Neural cell (in vitro differentiated cells): Measurements from ENCODE around the gene NAGK. TPM values are rescaled to one million over a fixed set of nuclear protein-coding genes. Genes with fewer than 3 reads are reported as not detected.

Experiments
- H2AFZ ChIP-seq: fragments of 200-600, 300-800 bp; sonication (generic), shearing (Covaris generic); 2 replicates; pipeline ENCODE4 v1.6.0; 2014; ENCODE audit warnings: low read depth, mild to moderate bottlenecking, antibody characterized with exemption, low read length, moderate library complexity
- H3F3A ChIP-seq: fragments of 200-600 bp; shearing (Covaris generic); 2 replicates; pipeline ENCODE4 v1.6.1; 2016; ENCODE audit warnings: mild to moderate bottlenecking, moderate library complexity, mixed read lengths, antibody characterized with exemption, low read length; ENCODE audit not compliant: insufficient read depth, poor library complexity, severe bottlenecking
- H3K27ac ChIP-seq: fragments of 200-600, 300-800 bp; sonication (generic), shearing (Covaris generic); 2 replicates; pipeline ENCODE4 v1.5.1; 2014; ENCODE audit warnings: mild to moderate bottlenecking, low read length, moderate library complexity
- H3K27me3 ChIP-seq: fragments of 300-800, 200-600 bp; sonication (generic), shearing (Covaris generic); 2 replicates; pipeline ENCODE4 v1.6.0; 2014; ENCODE audit warnings: mild to moderate bottlenecking, low read depth, low read length, moderate library complexity; ENCODE audit not compliant: insufficient read depth
- H3K36me3 ChIP-seq: fragments of 300-800, 200-600 bp; sonication (generic), shearing (Covaris generic); 2 replicates; pipeline ENCODE4 v1.5.1; 2014; ENCODE audit warnings: mild to moderate bottlenecking, antibody characterized with exemption, low read length, moderate library complexity; ENCODE audit not compliant: insufficient read depth
- H3K4me2 ChIP-seq: fragments of 300-800, 200-600 bp; sonication (generic), shearing (Covaris generic); 2 replicates; pipeline ENCODE4 v1.6.0; 2014; ENCODE audit warnings: mild to moderate bottlenecking, low read length
- H3K4me3 ChIP-seq: fragments of 300-800, 200-600 bp; sonication (generic), shearing (Covaris generic); 2 replicates; pipeline ENCODE4 v1.5.1; 2014; ENCODE audit warnings: mild to moderate bottlenecking, low read length, moderate library complexity
- H3K79me2 ChIP-seq: fragments of 200-600 bp; shearing (Covaris generic); replicated peaks from 2 replicates; pipeline ENCODE4 v1.6.0; 2014; ENCODE audit warnings: mild to moderate bottlenecking, low read length, moderate library complexity; ENCODE audit not compliant: insufficient read depth
- H3K9ac ChIP-seq: fragments of 300-800, 200-600 bp; sonication (generic), shearing (Covaris generic); 2 replicates; pipeline ENCODE4 v1.6.1; 2016; ENCODE audit warnings: mild to moderate bottlenecking, low read length, mixed read lengths
- H3K9me2 ChIP-seq: fragments of 200-600 bp; shearing (Covaris generic); 2 replicates; pipeline ENCODE4 v1.6.1; 2016; ENCODE audit warnings: mild to moderate bottlenecking, low read length, mixed read lengths; ENCODE audit not compliant: insufficient read depth
- H3K9me3 ChIP-seq: fragments of 200-600, 300-800 bp; sonication (generic), shearing (Covaris generic); 2 replicates; pipeline ENCODE4 v1.6.1; 2016; ENCODE audit warnings: mild to moderate bottlenecking, mixed run types, low read length, moderate library complexity, mixed read lengths
- H4K20me1 ChIP-seq: fragments of 200-600 bp; shearing (Covaris generic); 2 replicates; pipeline ENCODE4 v1.6.1; 2016; ENCODE audit warnings: mild to moderate bottlenecking, mixed run types; ENCODE audit not compliant: insufficient read depth
- CTCF ChIP-seq: fragments of 450-650 bp; IDR thresholded peaks from 2 replicates; pipeline ENCODE4 v1.5.1; 2014; ENCODE audit warnings: antibody characterized with exemption, mild to moderate bottlenecking, moderate library complexity; ENCODE audit not compliant: poor library complexity, severe bottlenecking
- EP300 ChIP-seq: fragments of 450-650 bp; conservative IDR thresholded peaks from 2 replicates; pipeline ENCODE4 v1.6.1; 2014; ENCODE audit warnings: antibody characterized with exemption, mild to moderate bottlenecking, moderate library complexity; ENCODE audit not compliant: poor library complexity, severe bottlenecking
- EZH2 ChIP-seq: fragments of 200-600, 300-800 bp; shearing (Covaris generic), sonication (generic); IDR thresholded peaks from 2 replicates; pipeline ENCODE4 v1.6.1; 2014; ENCODE audit warnings: antibody characterized with exemption, low read length, borderline replicate concordance, mild to moderate bottlenecking; ENCODE audit not compliant: insufficient read depth, poor library complexity, severe bottlenecking
- MXI1 ChIP-seq: fragments of 450-650 bp; conservative IDR thresholded peaks from 2 replicates; pipeline ENCODE4 v1.6.1; 2014; ENCODE audit warnings: antibody characterized with exemption, mild to moderate bottlenecking; ENCODE audit not compliant: poor library complexity, severe bottlenecking
- POLR2AphosphoS5 ChIP-seq: IDR thresholded peaks from 2 replicates; pipeline ENCODE4 v1.6.1; 2012
- RAD21 ChIP-seq: fragments of 450-650 bp; conservative IDR thresholded peaks from 2 replicates; pipeline ENCODE4 v1.6.1; 2014; ENCODE audit warnings: antibody characterized with exemption, mild to moderate bottlenecking, moderate library complexity
- REST ChIP-seq: IDR thresholded peaks from 2 replicates; pipeline ENCODE4 v1.6.1; 2012; ENCODE audit warnings: borderline replicate concordance
- SMC3 ChIP-seq: fragments of 450-650 bp; conservative IDR thresholded peaks from 2 replicates; pipeline ENCODE4 v1.6.1; 2014; ENCODE audit warnings: antibody characterized with exemption, mild to moderate bottlenecking, moderate library complexity; ENCODE audit not compliant: poor library complexity
- TAF1 ChIP-seq: IDR thresholded peaks from 2 replicates; pipeline ENCODE4 v1.6.1; 2012; ENCODE audit warnings: low read depth
- polyA plus RNA-seq: library from polyadenylated mRNA; depleted of rRNA; stranded (reverse); fragments of >200 nt; gene quantifications from 2 replicates; pipeline ENCODE4 v1.2.3, GENCODE V29; 2014

Gene NAGK
- polyA plus RNA-seq, 1 donor from 2014 or later = 123 TPM

GRCh38 chr2:71070294-71071093 is 2.0 kb downstream of the NAGK start:
- peak overlapping the region; percentile 79 for H3K4me3 ChIP-seq
- peaks cover 28% of the 10 kb centered on the region for H3K79me2 ChIP-seq
- H3K4me2 ChIP-seq = peak overlapping the region; percentile 87
- no peaks in the 10 kb centered on the region for H3K27me3 ChIP-seq
- no peaks in the 10 kb centered on the region for H3K9me2 ChIP-seq
- no peaks in the 10 kb centered on the region for H4K20me1 ChIP-seq
- no peak overlapping the region for H2AFZ ChIP-seq
- no peak overlapping the region for H3K9ac ChIP-seq
- no peaks in the 10 kb centered on the region for H3F3A ChIP-seq
- TF ChIP-seq RAD21 (peak; percentile 51), REST (no peak), SMC3 (peak; percentile 68), TAF1 (no peak), CTCF (peak; percentile 62)
- no peaks in the 10 kb centered on the region for H3K9me3 ChIP-seq
- H3K27ac ChIP-seq = no peak overlapping the region
- no peaks in the 10 kb centered on the region for H3K36me3 ChIP-seq

GRCh38 chr2:71071681-71072398 is 3.4 kb downstream of the NAGK start:
- Histone ChIP-seq H3K4me2 (no peak overlapping the region), H3K9ac (no peak overlapping the region), H3K79me2 (peaks cover 28% of the 10 kb centered on the region), H3F3A (no peaks in the 10 kb centered on the region), H4K20me1 (no peaks in the 10 kb centered on the region), H3K4me3 (no peak overlapping the region), H3K27ac (no peak overlapping the region), H3K27me3 (no peaks in the 10 kb centered on the region), H3K9me2 (no peaks in the 10 kb centered on the region), H3K36me3 (no peaks in the 10 kb centered on the region), H2AFZ (no peak overlapping the region), H3K9me3 (no peaks in the 10 kb centered on the region)
- TF ChIP-seq RAD21 = no peak
- no peak for TF ChIP-seq CTCF
- no peak for TF ChIP-seq TAF1
- no peak for TF ChIP-seq REST
- TF ChIP-seq EZH2 = no peak
- TF ChIP-seq EP300 = no peak
- TF ChIP-seq SMC3 = no peak
- no peak for TF ChIP-seq POLR2AphosphoS5
- no peak for TF ChIP-seq MXI1
